Iris pigment epithelial cell (primary cell): ENCODE data around the gene CELF5.

Source experiments
- DNase-seq: peaks from one replicate; pipeline ENCODE4 v3.0.0-alpha.2; 2011; ENCODE audit warnings: low read depth

CELF5 gene

DNA sequence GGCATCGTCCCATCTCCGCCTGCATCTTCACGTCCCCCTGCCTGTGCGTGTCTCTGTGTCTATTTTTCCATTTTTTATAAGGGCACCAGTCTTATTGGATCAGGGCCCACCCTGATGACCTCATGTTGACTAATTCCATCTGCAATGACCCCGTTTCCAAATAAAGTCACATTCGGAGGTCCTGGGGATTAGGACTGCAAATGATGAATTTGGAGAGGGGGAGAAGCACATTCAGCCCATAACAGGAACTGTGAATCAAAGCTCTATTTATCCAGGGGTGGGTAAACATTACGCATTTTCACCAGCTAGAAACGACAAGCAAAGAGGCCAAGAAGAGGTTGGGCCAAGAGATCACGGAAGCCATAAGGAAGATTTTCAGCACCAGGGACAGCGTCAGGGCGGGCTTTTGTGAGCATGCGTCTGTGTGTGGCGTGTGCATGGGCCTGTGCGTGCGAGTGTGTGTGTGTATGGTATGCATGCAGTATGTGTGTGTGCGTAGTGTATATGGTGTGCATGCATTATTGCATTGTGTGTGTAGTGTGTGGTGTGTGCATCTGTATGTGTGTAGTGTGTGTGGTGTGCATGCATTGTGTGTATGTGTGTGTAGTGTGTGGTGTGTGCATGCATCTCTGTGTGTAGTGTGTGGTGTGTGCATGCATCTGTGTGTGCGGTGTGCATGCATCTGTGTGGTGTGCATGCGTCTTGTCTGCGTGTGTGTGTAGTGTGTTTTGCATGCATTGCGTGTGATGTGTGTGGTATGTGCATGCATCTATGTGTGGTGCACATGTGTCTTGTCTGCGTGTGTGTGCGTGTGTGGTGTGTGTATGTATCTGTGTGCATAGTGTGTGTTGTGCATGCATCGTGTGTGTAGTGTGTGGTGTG, 19.6 kb downstream of the CELF5 start:
- DNase-seq, result peak; percentile 44

DNA sequence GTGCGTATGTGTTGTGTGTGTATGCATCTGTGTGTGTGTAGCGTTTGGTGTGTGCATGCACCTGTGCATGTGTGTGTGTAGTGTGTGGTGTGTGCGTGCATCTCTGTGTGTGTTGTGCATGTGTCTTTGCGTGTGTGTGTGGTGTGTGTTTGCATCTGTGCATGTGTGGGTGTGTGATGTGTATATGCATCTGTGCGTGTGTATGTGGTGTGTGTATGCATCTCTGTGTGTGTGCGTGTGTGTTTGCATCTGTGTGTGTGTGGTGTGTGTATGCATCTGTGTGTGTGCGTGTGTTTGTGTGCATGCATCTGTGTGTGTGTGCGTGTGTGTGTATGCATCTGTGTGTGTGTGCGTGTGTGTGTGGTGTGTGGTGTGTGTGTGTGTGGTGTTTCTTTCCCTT, 20.6 kb downstream of the CELF5 start:
- no peak for DNase-seq

GRCh38 chr19:3248728-3249326, 24.4 kb downstream of the CELF5 start:
- no peak for DNase-seq

DNA sequence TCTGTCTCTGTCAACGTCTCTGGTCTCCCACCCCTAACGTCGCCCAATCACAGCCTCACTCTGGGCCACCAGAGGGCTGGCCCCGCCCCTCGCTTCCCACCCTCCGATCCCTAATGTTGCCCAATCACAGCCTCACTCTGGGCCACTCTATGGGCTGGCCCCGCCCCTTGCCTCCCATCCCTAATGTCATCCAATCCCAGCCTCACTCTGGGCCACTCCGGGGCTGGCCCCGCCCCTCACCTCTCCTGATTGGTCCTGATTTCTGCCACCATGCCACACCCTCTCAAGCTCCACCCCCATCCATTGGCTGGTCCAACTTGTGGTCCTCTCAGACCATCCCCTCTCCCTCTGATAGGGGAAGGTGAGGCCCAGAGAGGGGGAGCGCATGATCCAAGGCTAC, 24.9 kb downstream of the CELF5 start:
- no peak for DNase-seq

- DNase-seq, result peak; percentile 12
Observed at GRCh38 chr19:3250675-3251074, 26.2 kb downstream of the CELF5 start.

DNA sequence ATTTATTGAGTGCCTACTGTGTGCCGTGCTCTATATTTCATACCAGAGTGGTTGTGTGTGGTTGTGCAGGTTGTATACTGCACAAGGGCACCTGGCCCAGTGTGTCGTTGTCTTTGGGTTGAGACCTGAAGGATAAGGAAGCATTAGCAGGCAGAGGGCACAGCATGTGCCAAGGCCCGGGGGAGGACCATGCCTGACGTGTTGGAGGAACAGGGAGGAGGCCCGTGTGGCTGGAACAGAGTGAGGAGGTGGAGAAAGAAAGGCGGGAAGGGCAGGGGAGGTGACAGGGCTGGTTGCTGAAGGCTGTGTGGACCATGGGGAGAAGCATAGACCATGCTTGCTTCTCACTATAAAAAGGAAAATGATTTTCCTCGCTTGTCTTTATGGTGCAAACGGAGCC, 26.8 kb downstream of the CELF5 start:
- DNase-seq, result no peak

GRCh38 chr19:3252650-3253049, 28.2 kb downstream of the CELF5 start:
- DNase-seq, result no peak

- DNase-seq, result peak; percentile 15
Observed at GRCh38 chr19:3253270-3253669, 28.8 kb downstream of the CELF5 start.

DNA sequence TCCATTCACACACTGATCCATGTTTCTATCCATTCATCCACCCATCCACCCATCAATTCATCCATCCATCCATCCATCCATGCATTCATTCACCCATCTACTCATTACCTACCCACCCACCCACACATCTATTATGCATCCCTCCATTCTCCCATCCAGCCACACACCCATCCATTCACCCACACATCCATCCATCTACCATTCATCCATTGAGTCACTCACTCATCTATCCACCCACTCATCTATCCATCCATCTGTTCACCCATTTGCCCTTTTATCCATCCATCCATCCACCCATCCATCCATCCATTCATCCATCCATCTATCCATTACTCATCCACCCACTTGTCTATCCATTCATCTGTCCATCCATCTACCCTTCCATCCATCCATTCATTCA, 30.1 kb downstream of the CELF5 start:
- DNase-seq, result no peak

DNA sequence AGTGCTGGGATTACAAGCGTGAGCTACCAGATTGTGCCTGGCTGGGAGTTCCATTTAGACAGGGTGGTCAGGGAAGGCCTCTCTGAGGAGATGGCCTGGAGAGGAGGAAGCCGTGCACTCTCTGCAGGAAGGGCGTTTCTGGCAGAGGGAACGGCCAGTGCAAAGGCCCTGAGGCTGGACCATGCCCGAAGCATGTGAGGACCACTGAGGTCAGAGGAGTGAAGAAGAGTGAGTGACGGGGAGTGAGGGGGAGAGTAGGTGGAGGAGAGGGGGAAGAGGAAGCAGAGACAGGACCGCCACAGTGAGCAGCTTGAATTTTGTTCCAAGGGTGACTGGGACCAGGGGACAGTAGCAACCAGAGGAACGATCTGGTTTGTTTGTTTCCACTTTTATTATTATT, 32.6 kb downstream of the CELF5 start:
- DNase-seq, result no peak

DNA sequence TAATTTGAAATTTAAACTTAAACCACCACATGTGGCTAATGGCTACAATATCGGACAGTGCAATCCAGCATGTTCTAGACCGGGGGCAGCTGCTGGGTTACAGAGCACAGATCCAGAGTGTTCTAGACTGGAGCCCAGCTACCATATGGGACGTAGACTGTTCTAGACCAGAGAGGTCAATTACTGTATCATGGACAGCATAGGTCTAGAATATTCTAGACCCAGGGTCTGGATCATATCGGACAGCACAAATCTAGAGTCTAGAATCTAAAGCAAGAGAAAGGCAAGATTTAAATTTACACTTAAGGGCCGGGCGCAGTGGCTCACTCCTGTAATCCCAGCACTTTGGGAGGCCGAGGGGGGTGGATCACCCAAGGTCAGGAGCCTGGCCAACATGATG, 37.9 kb downstream of the CELF5 start:
- DNase-seq, result no peak

GRCh38 chr19:3263866-3264265, 39.4 kb downstream of the CELF5 start:
- no peak for DNase-seq

GRCh38 chr19:3265432-3265831, 41.0 kb downstream of the CELF5 start:
- DNase-seq, result no peak

GRCh38 chr19:3266092-3266693, 41.7 kb downstream of the CELF5 start:
- no peak for DNase-seq

GRCh38 chr19:3266792-3267514, 42.5 kb downstream of the CELF5 start:
- DNase-seq, result no peak

DNA sequence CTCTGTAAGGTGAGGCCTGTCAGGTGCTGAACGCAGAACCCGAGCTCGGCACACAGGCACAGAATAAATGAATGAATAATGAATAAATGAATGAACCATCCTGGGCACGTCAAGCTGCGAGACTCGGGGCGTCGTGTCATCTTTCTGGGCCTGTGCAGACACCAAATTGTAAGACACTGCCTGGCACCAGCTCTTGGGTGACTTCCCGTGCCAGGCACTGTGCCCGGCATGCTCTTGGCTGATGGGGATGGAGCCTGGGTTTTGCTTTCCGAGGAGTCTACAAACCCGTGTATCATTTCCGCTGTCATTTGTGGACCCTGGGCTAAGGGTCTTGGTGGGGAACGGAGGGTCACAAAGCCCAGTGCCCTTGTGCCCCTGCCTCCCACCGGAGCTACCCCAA, 43.9 kb downstream of the CELF5 start:
- no peak for DNase-seq

- DNase-seq, result no peak
Observed at GRCh38 chr19:3268763-3269162, 44.3 kb downstream of the CELF5 start.

DNA sequence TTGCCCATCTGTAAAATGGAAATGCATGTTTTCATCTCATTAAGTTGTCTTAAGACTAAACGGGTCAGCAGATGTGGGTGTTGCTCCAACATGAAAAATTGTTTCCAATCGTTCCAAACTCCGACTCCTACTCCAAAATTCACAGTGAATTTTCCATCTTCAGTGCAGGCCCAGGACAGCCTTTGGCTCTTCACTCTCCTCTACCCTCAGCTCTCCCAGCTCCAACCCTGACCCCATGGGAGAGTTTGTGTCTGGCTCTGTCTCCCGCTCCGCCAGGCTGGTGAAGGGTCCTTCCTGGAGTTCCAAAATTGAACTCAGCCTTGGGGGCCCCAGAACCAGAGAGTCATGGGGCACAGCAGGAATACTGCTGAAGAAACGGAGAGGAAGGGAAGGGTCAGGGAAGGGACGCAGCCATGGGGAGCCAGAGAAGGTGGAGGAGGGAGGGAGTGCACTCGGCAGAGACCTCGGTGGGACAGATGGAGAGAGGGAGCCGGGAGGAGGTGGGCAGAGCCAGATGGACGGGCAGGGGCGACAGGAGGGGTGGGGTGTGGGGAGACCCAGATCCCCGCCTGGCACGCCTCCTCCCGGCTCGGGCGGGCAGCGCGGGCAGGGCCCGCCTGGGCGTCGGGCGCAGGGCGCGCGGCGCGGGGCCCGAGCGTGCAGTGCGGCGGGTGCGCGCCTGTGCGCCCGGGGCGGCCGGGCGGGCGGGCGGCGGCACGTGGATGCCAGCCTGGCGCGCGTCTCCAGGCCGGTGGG, 45.6 kb downstream of the CELF5 start:
- no peak for DNase-seq

GRCh38 chr19:3270902-3271301, 46.4 kb downstream of the CELF5 start:
- DNase-seq, result peak; percentile 47

GRCh38 chr19:3272401-3272931, 48.0 kb downstream of the CELF5 start:
- no peak for DNase-seq

DNA sequence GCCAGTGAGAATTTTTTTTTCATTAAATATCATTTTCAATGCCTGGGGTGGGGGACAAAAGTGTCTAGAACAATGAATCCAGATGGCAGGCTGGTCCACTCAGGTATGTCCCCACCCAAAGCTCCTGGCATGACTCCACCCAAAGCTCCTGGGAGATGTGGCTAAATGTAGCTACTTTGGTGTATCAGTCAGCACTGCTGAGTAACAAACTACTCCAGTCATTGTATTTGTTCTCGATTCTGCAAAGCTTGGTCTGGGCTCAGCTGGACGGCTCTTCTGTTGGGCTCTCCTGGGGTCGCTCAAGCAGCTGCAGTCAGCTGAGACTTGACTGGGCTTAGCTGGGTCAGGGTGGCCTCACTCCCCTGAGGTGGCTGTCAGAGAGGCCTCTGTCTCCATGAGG, 48.5 kb downstream of the CELF5 start:
- DNase-seq, result no peak
